Natural killer cell treated with Interleukin-12 subunit alpha and Interleukin-12 subunit beta and Interleukin-15 and Interleukin-18, amount 100 ng/mL, for 72 hours (primary cell): Measurements from ENCODE around the gene POLR2H. TPM values are rescaled to one million over a fixed set of nuclear protein-coding genes. Genes with fewer than 3 reads are reported as not detected.

Experiments used
- ATAC-seq, 2 donors: fragments of 150-1000 bp; cut with Tn5 transposase in 1 of 2; sonication (Bioruptor Pico), chemical (Tn5 transposase) in 1 of 2; 2 replicates each; pipeline ENCODE4 v1.10.0; 2021
- DNase-seq: peaks from one replicate; pipeline ENCODE4 v3.0.0; 2022; ENCODE audit warnings: low spot score
- H3K27ac Mint-ChIP-seq, 2 donors: 1 replicate in 1 of 2; 2 replicates in 1 of 2; pipeline ENCODE4 v1.8.0; 2022; ENCODE audit warnings: mixed read lengths in 2 of 2, mild to moderate bottlenecking in 1 of 2, moderate library complexity in 1 of 2
- H3K27me3 Mint-ChIP-seq, 2 donors: 1 replicate in 1 of 2; 2 replicates in 1 of 2; pipeline ENCODE4 v1.8.0; 2022; ENCODE audit warnings: mixed read lengths in 2 of 2
- H3K36me3 Mint-ChIP-seq: one replicate; pipeline ENCODE4 v1.8.0; 2022; ENCODE audit warnings: mixed read lengths
- H3K4me1 Mint-ChIP-seq, 2 donors: 1 replicate in 1 of 2; 2 replicates in 1 of 2; pipeline ENCODE4 v1.8.0; 2022; ENCODE audit warnings: low read depth in 2 of 2, mixed read lengths in 2 of 2, mild to moderate bottlenecking in 1 of 2
- H3K4me3 Mint-ChIP-seq: one replicate; pipeline ENCODE4 v1.8.0; 2022; ENCODE audit warnings: mixed read lengths
- H3K9me3 Mint-ChIP-seq: 2 replicates; pipeline ENCODE4 v1.8.0; 2022; ENCODE audit warnings: mixed read lengths
- total RNA-seq, 2 donors: library from RNA; stranded (reverse); gene quantifications; one replicate each; pipeline ENCODE4 v1.2.3, GENCODE V29; 2022

The POLR2H gene
- total RNA-seq, 2 donors from 2014 or later: 111 to 142 TPM

DNA sequence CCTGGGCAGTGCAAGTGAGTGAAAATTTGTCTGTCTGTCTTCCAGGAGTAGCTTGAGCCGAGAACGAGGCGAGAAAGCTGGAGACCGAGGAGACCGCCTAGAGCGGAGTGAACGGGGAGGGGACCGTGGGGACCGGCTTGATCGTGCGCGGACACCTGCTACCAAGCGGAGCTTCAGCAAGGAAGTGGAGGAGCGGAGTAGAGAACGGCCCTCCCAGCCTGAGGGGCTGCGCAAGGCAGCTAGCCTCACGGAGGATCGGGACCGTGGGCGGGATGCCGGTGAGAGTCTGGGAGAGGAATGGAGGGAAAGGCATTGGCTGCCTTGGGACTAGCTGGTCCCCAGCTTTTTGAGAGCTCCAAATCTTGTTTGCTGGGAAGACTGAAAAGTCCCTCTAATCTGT lies 34.3 kb upstream of the POLR2H start:
- Mint-ChIP-seq H3K4me1 (peaks cover 13 to 21% of the 10 kb centered on the region in 2 donors), H3K4me3 (no peak overlapping the region), H3K9me3 (no peaks in the 10 kb centered on the region), H3K27me3 (no peaks in the 10 kb centered on the region), H3K27ac (peak overlapping the region in 1 of 2 donors; percentile 16), H3K36me3 (peaks cover 47% of the 10 kb centered on the region)
- ATAC-seq: no peak
- no peak for DNase-seq

DNA sequence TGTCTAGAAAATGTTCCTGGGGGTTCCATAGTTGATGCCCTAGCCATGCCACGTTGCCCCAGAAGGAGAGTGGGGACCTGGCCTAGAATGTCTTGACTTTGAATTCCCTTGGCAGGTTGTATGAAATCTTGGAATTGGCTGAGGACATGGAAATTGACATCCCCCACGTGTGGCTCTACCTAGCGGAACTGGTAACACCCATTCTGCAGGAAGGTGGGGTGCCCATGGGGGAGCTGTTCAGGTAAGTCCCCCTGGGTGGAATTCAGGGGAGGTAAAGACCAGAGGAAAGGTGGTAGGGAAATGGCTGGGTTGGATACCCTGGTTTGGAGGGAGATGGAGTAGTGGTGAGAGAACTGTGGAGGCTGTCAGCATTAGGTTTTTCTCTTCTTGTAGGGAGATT lies 33.0 kb upstream of the POLR2H start:
- no peaks in the 10 kb centered on the region for H3K27me3 Mint-ChIP-seq
- H3K27ac Mint-ChIP-seq: peak overlapping the region in 1 of 2 donors; percentile 25
- H3K9me3 Mint-ChIP-seq: no peaks in the 10 kb centered on the region
- H3K4me3 Mint-ChIP-seq: no peak overlapping the region
- ATAC-seq (no peak), DNase-seq (no peak)
- peaks cover 27 to 34% of the 10 kb centered on the region in 2 donors for H3K4me1 Mint-ChIP-seq
- H3K36me3 Mint-ChIP-seq: peaks cover 54% of the 10 kb centered on the region

DNA sequence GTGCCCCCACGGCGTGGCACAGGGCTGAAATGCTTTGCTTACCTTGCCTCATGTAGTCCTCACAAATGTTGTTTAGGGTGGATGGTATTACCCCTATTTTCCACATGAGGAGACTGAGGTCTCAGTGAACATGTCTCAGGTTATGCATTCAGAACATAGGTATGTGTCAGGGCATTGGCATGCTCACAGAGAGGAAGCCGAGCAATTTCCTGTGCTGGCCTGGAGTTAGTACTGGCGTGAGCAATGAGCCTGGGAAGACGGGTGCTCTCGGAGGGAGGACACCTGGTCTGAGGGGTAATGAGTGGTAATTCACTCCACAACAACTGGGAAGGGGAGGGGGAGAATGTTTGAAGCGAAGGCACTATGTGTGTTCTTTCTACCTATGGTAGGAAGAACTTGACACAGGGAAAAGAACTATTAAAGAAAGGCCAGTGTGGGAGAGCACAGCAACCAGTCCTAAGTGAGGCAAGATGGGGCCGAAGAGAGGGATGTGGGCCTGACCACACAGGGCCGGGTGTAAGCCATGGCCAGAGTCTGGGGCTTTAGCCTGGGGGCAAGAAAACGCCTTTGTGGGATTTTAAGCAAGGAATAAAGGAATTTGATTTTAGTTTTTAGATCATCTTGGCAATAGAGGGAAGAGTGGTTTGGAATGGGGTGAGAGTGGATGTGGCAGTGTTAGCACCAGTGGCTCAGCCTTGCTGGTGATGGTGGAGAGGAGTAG lies 29.0 kb upstream of the POLR2H start:
- Mint-ChIP-seq H3K27me3 (no peaks in the 10 kb centered on the region), H3K9me3 (no peaks in the 10 kb centered on the region), H3K27ac (peak overlapping the region; percentile 62 to 70), H3K4me1 (peaks cover 51 to 53% of the 10 kb centered on the region in 2 donors), H3K36me3 (peaks cover 42% of the 10 kb centered on the region), H3K4me3 (no peak overlapping the region)
- ATAC-seq: no peak
- no peak for DNase-seq

DNA sequence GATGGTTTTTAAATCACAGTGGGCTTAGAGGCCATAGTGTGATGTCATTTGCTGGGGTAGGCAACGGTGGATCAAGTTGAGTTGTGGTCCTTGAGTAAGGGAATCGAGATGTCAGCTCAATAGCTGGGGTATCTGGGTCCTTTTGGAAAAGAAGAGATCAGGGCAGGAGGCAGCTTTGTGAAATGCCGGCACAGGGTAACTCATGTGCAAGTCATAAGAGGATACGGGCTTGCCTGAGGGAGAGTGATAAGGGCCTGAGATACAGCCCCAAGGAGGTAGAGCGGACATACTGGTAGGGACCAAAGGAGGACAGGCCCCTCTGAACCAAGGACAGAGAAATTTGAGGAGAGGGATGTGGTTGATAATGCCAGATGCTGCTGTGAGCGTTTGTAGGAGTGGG lies 28.3 kb upstream of the POLR2H start:
- Mint-ChIP-seq H3K36me3 (peaks cover 40% of the 10 kb centered on the region), H3K4me1 (peaks cover 58 to 60% of the 10 kb centered on the region in 2 donors), H3K27me3 (no peaks in the 10 kb centered on the region), H3K4me3 (peak overlapping the region; percentile 14), H3K27ac (peak overlapping the region; percentile 62 to 70), H3K9me3 (no peaks in the 10 kb centered on the region)
- ATAC-seq: no peak
- DNase-seq: no peak

DNA sequence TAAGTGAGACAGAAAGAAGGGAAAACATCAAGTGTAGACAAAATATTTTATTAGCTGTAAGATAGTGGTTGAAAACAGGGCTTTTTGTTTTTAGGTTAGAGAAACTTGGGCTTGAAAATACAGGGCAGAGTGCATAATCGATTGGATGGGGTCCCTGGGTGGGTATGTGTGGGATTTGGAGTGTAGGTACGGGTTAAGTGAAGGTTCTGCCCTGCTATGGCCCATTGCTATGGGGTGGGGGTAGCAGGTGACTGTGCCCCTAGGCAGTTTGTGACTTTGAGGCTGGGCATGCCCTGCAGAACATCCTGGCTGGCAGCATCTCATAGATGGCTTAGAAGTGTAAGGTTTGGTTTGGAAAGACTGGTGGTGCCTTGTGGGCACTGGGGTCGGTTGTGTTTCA lies 27.8 kb upstream of the POLR2H start:
- Mint-ChIP-seq H3K27me3 (no peaks in the 10 kb centered on the region), H3K36me3 (peaks cover 38% of the 10 kb centered on the region), H3K4me1 (peaks cover 57 to 58% of the 10 kb centered on the region in 2 donors), H3K9me3 (no peaks in the 10 kb centered on the region), H3K27ac (peak overlapping the region; percentile 62 to 70), H3K4me3 (peak overlapping the region; percentile 14)
- ATAC-seq (no peak), DNase-seq (no peak)

GRCh38 chr3:184334470-184335158 lies 26.9 kb upstream of the POLR2H start:
- DNase-seq (no peak), ATAC-seq (peak in 1 of 2 donors; percentile 57)
- Mint-ChIP-seq H3K27me3 (no peaks in the 10 kb centered on the region), H3K36me3 (peaks cover 29% of the 10 kb centered on the region), H3K4me1 (peaks cover 55% of the 10 kb centered on the region in 2 donors), H3K9me3 (no peaks in the 10 kb centered on the region), H3K4me3 (peak overlapping the region; percentile 40), H3K27ac (peak overlapping the region; percentile 62 to 70)

DNA sequence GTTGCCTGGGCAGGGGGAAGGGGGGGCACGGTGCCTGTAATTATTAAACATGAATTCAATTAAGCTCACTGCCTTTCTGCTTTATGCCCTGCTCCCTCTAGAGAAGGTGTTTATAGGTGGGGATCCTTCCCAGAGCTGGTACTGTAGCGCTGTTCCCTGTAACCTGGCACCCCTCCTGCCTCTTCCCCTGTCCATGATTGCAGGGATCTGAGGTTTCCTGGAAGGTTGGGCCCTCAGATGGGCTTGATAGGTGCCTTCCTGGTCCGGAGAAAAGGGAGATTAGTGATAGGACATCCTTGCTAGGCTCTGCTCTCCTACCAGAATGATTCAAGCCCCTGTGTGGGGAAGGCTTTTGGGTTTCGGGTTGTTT lies 26.2 kb upstream of the POLR2H start:
- ATAC-seq (no peak), DNase-seq (no peak)
- H3K4me3 Mint-ChIP-seq: peak overlapping the region; percentile 86
- H3K27ac Mint-ChIP-seq: peak overlapping the region; percentile 62 to 70
- H3K36me3 Mint-ChIP-seq: peaks cover 26% of the 10 kb centered on the region
- no peaks in the 10 kb centered on the region for H3K27me3 Mint-ChIP-seq
- no peaks in the 10 kb centered on the region for H3K9me3 Mint-ChIP-seq
- peaks cover 53 to 54% of the 10 kb centered on the region in 2 donors for H3K4me1 Mint-ChIP-seq

DNA sequence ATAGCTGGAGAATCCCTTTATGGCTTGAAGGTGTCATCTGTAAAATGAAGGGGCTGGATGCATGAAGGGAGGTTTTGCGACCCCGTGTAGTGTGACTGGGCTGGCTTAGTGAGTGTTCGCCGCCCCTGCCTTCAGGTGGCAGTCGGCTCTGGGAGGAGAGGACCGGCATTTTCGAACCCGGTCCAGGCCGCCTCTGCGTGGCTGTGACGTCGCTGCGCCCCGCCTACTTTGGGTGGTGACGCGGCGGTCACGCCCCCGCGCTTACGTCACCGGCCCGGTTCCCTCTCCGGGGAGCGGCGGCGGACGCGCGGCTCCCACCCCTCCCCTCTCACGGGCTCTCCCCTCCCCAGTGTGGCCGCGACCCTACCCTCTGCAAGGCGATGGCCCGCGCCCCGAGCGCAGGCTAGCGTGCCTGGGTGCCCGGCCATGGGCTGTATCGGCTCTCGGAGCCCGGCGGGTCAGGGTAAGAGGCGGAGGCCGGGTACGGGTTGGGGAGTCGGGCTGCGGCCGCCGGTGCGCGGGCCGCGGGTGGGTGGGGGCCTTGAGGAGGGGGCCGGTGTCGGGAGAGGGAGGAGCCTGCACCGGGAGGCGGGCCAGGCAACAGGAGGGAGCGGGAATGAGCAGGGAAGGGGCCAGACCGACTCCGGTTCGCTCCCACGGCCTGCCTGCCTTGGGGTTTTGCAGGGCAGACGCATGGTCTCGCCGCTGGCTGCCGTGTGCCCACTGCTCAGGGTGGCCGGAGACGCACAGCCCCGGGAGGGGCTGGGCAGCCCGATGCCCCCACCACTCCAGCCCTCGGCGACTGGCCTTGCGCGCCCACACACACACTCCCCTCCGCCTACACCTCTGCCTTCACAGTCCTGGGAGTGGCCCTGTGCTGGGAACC lies 25.6 kb upstream of the POLR2H start:
- peaks cover 25% of the 10 kb centered on the region for H3K36me3 Mint-ChIP-seq
- H3K27me3 Mint-ChIP-seq: no peaks in the 10 kb centered on the region
- ATAC-seq: peak; percentile 84 to 89
- peak overlapping the region; percentile 68 to 70 for H3K27ac Mint-ChIP-seq
- peak overlapping the region; percentile 86 for H3K4me3 Mint-ChIP-seq
- no peaks in the 10 kb centered on the region for H3K9me3 Mint-ChIP-seq
- peak; percentile 86 for DNase-seq
- H3K4me1 Mint-ChIP-seq: peaks cover 57 to 58% of the 10 kb centered on the region in 2 donors

GRCh38 chr3:184336547-184337398 lies 24.7 kb upstream of the POLR2H start:
- Mint-ChIP-seq H3K36me3 (peaks cover 21% of the 10 kb centered on the region), H3K4me1 (peaks cover 56 to 60% of the 10 kb centered on the region in 2 donors), H3K27me3 (no peaks in the 10 kb centered on the region), H3K9me3 (no peaks in the 10 kb centered on the region), H3K27ac (peak overlapping the region in 1 of 2 donors; percentile 68), H3K4me3 (peak overlapping the region; percentile 86)
- no peak for DNase-seq
- ATAC-seq: no peak

GRCh38 chr3:184337399-184337714 lies 24.2 kb upstream of the POLR2H start, which contains the start of gene FAM131A:
TSS of gene FAM131A (plus strand) at chr3:184337600. CDS start at chr3:184337631, 31 bp downstream.
- peak within 1 kb of the TSS in 1 of 2 donors; percentile 68 for H3K27ac Mint-ChIP-seq
- H3K4me1 Mint-ChIP-seq: peaks cover 52 to 57% of the 10 kb centered on the region in 2 donors
- no peak for ATAC-seq
- no peaks in the 10 kb centered on the region for H3K9me3 Mint-ChIP-seq
- no peak for DNase-seq
- no peaks in the 10 kb centered on the region for H3K27me3 Mint-ChIP-seq
- peak within 1 kb of the TSS; percentile 86 for H3K4me3 Mint-ChIP-seq
- H3K36me3 Mint-ChIP-seq: peaks cover 18% of the 10 kb centered on the region

GRCh38 chr3:184337981-184338380 lies 23.5 kb upstream of the POLR2H start:
- DNase-seq: no peak
- Mint-ChIP-seq H3K9me3 (no peaks in the 10 kb centered on the region), H3K27me3 (no peaks in the 10 kb centered on the region), H3K36me3 (peaks cover 12% of the 10 kb centered on the region), H3K4me1 (peaks cover 46 to 50% of the 10 kb centered on the region in 2 donors), H3K4me3 (no peak overlapping the region), H3K27ac (no peak overlapping the region)
- no peak for ATAC-seq

DNA sequence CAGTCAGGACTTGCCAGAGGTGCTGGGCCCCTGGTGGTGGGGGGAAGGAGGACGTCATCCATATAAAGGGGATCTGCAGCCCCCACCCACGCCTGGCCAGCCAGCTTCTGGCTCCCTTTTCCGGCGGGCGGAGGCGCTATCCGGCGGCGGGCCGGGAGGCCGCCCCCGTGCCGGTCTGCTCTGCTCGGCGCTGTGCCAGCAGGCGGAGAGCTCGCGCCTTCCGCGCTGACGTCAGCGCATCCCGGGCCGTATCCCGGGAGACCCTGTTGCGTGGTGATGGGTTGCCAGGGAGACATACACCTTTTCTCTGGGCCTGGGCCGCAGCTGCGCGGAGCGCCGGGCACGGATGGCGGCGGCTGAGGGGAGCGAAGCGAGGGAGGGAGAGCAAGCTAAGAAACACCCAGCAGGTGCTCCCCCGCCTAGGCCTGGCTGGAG lies 23.0 kb upstream of the POLR2H start:
- Mint-ChIP-seq H3K4me3 (no peak overlapping the region), H3K4me1 (peaks cover 41 to 45% of the 10 kb centered on the region in 2 donors), H3K27ac (no peak overlapping the region)

DNA sequence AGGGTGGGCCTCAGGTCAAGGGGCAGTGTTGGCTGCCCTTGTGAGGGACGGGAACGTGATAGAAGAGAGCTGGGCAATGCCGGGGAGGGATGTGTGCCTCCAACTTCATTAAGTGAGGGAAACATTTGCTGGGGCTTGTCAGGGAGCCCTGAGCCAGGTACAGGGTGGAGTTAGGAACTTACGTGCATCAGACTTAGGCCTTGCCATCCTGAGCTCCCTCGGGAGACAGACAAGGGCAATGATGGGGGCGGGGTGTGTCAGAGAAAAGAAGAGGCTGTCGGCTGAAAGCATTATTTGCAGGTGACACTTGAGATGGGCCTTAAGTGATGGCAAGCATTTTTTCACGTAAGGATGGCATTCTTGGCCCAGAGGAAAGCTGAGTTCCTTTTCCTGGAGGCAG lies 22.5 kb upstream of the POLR2H start:
- Mint-ChIP-seq H3K4me3 (no peak overlapping the region), H3K4me1 (peaks cover 36 to 40% of the 10 kb centered on the region in 2 donors), H3K27me3 (no peaks in the 10 kb centered on the region), H3K9me3 (no peaks in the 10 kb centered on the region), H3K36me3 (peaks cover 2% of the 10 kb centered on the region), H3K27ac (no peak overlapping the region)
- ATAC-seq (no peak), DNase-seq (no peak)

More for the DNA sequence above, 23.0 kb upstream of the POLR2H start:
- DNase-seq (no peak), ATAC-seq (no peak)
- no peaks in the 10 kb centered on the region for H3K9me3 Mint-ChIP-seq
- no peaks in the 10 kb centered on the region for H3K27me3 Mint-ChIP-seq
- H3K36me3 Mint-ChIP-seq: peaks cover 6% of the 10 kb centered on the region
